NAMALWA (cell line): ENCODE measurements around the gene HS3ST6.
A peak's percentile ranks its signal among the peaks of the same experiment; 100 is the strongest.
"Not testable (repeated sequence)": the region's sequence is repeated elsewhere in the genome, so short reads cannot be mapped to it uniquely, and the experiment has no call there.

ENCODE experiments used
- DNase-seq: peaks from one replicate; pipeline ENCODE4 v3.0.0-alpha.2; 2015; ENCODE audit warnings: low spot score

HS3ST6 gene

GRCh38 chr16:1877804-1878203 lies 40.4 kb downstream of the HS3ST6 start:
- no peak for DNase-seq

GRCh38 chr16:1877089-1877488 lies 41.1 kb downstream of the HS3ST6 start:
- DNase-seq = no peak

GRCh38 chr16:1876468-1876867 lies 41.7 kb downstream of the HS3ST6 start:
- no peak for DNase-seq

- DNase-seq = not testable (repeated sequence)
Measured at GRCh38 chr16:1876066-1876465, 42.1 kb downstream of the HS3ST6 start.

- peak; percentile 16 for DNase-seq
Measured at GRCh38 chr16:1874854-1875253, 43.4 kb downstream of the HS3ST6 start.

- DNase-seq = no peak
Measured at GRCh38 chr16:1871974-1872635, 46.1 kb downstream of the HS3ST6 start, which contains the start of gene MEIOB. Gene MEIOB, minus strand, starts transcription at chr16:1872164. Its CDS starts 3,989 bp downstream, at chr16:1868175.

DNA sequence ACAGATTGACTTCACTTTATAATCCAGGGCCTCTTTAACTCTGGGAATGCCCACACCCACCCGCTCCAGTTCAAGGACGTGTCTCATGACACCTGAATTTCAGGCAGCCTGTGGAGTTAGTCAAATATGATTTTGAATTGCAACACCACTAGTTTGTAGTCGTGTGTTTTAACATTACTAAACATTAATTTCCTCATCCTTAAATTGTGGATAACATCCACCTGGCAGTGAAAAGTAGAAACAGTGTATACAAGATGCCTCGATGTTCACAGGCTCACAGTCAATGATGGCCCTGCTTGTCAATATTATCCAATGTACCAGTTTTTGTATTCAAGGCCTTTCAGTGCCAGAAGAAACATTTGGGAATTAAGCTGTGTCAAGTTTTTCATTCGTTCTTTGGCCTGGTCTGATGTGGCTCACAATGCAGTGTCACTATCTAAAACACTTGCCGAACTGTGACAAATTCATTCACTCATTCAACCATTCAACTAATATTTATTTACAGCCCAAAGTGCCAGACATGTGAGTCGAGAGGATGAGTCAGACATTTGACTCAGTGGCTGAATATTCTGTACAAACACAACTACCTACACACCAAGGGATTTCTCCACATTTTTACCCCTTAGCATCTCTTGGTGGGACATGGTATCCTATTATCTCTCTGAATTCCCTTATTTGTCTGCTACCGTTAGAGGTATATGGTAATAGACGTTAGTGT lies 47.7 kb downstream of the HS3ST6 start:
- DNase-seq = no peak

- DNase-seq = no peak
Measured at GRCh38 chr16:1865902-1866690, 52.1 kb downstream of the HS3ST6 start.

DNA sequence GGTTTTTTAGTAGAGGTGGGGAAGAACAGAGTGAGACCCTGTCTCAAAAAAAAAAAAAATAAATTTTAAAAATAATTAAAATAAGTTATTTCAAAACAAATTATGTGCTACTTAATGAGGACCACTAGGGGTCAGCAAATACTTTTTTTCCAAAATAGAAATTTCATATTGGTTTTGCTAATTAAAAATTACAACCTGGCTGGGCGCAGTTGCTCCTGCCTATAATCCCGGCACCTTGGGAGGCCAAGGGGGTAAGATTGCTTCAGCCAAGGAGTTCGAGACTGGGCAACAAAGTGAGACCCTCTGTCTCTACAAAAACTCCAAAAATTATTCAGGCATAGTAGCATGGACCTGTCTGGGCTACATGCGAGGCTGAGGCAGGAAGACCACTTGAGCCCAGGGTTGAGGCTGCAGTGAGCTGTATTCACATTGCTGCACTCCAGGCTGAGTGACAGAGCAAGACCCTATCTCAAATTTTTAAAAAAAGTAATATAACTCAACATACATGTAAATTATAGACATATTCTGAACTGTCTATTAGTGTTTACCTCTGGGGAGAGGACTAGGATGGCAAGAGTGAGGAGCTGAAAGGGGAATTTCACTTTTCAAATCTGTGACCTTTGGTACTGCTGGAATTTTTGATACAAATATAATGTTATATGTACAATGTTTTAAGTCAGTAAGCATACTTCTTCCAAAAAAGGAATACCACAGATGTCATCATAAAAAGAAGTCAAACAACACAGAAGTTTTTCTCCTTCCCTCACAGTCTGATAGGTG lies 54.3 kb downstream of the HS3ST6 start:
- peak; percentile 62 for DNase-seq

GRCh38 chr16:1862394-1862793 lies 55.8 kb downstream of the HS3ST6 start:
- no peak for DNase-seq

- no peak for DNase-seq
Measured at GRCh38 chr16:1861730-1862129, 56.5 kb downstream of the HS3ST6 start.
